ENCODE measurements around the gene TREX2. TPM values are rescaled to one million over a fixed set of nuclear protein-coding genes. Genes with fewer than 3 reads are reported as not detected.

TREX2 gene
- total and polyA plus RNA-seq, 10 of the 15 experiments (the other 5 are each of a cell fraction or from before 2014, with no cell fraction given), result 0.09 to 0.97 (median 0.60) TPM; not detected in 3

DNA sequence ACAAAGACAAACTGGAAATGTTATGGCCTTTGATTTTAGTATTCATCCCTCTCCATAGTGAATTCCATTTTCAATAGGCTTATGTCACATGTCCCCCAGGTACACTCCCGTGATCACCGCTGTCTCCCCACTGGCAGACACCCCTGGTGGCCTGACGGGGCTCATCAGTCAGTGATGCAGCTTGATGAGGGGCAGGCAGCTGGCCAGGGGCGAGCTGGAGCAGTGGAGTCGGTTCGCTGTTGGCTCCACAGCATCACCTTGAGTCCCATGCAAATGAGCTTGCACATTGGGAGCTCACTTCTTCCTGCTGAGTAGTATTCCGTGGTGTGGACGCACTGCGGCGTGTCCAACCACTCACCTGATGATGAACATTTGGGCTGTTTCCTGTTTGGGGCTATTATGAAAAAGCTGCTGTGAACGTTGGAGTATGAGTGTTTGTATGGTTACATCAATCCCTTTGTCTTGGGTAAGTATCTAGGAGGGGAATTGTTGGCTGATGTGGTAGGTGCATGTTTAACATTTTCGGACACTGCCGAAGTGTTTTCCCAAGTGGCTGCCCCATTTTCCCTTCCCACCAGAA lies 5.2 kb downstream of the TREX2 start:
- H4K20me1 ChIP-seq (ENCODE audit: control insufficient read depth, insufficient read depth), result no peaks in the 10 kb centered on the region
- intact Hi-C loops (cut with micrococcal nuclease; ENCODE audit: unreplicated experiment), result no loop called here
- FAIRE-seq (no peak), ATAC-seq (no peak), DNase-seq (ENCODE audit: low read depth, low spot score) (no peak)
- in situ Hi-C loops (cut with MboI), result no loop called here
- no peaks in the 10 kb centered on the region; the same call in 2 of the 3 replicates for H3K9me3 ChIP-seq (replicated peaks; ENCODE audit: control insufficient read depth, insufficient read depth, low read length)
- no peaks in the 10 kb centered on the region for H3K79me2 ChIP-seq (ENCODE audit: control insufficient read depth, insufficient read depth, low read length)
- no TSS peak for BruUV-seq (replicated peaks)
- H3K36me3 ChIP-seq (ENCODE audit: control insufficient read depth in 2 of 2, insufficient read depth in 2 of 2, low read length in 1 of 2), result no peaks in the 10 kb centered on the region
- RAD21 ChIA-PET (ENCODE audit: unreplicated experiment), result no interaction called here
- no peak overlapping the region for H3K4me2 ChIP-seq (ENCODE audit: control insufficient read depth, insufficient read depth)
- H3K9ac ChIP-seq (ENCODE audit: control insufficient read depth, insufficient read depth, low read length), result no peak overlapping the region
- SMC1A ChIA-PET (ENCODE audit: uncharacterized antibody, unreplicated experiment), result no interaction called here
- no peak overlapping the region for H3K27ac ChIP-seq (ENCODE audit: control insufficient read depth, insufficient read depth)
- POLR2A ChIA-PET, result no interaction called here
- H2AFZ ChIP-seq (ENCODE audit: control insufficient read depth, low read depth, low read length), result no peak overlapping the region
- H3K4me3 ChIP-seq, result no peak overlapping the region
- WGBS (ENCODE audit: insufficient coverage, insufficient replicate concordance, low lambda C conversion rate, missing lambda C conversion rate), result 40% methylated on average over 13 of the region's 13 CpGs
- no peaks in the 10 kb centered on the region for H3K27me3 ChIP-seq (replicated peaks in 1 of 2; ENCODE audit: control insufficient read depth in 2 of 2, insufficient read depth in 2 of 2, low read length in 1 of 2)
- no peaks in the 10 kb centered on the region for H3K4me1 ChIP-seq (ENCODE audit: control insufficient read depth, insufficient read depth, low read length)
- CTCF ChIA-PET, result no interaction called here
- TF ChIP-seq HDAC6 (IDR thresholded peaks at IDR 0.05; ENCODE audit: unreplicated experiment) (no peak), BHLHE40 (IDR thresholded peaks at IDR 0.05; ENCODE audit: borderline replicate concordance in 1 of 2, low read depth in 2 of 2, low read length in 1 of 2) (no peak), NFIC (IDR thresholded peaks at IDR 0.05; ENCODE audit: low read depth, low read length) (no peak), SMAD5 (IDR thresholded peaks at IDR 0.05; ENCODE audit: low read depth) (no peak), RAD51 (IDR thresholded peaks at IDR 0.05) (no peak), GATAD2B (conservative IDR thresholded peaks at IDR 0.05; ENCODE audit: low read depth) (no peak), CEBPB (IDR thresholded peaks at IDR 0.05; ENCODE audit: borderline replicate concordance in 1 of 2, low read depth in 2 of 2, low read length in 2 of 2) (no peak), TCF3 (IDR thresholded peaks at IDR 0.05; ENCODE audit: borderline replicate concordance, insufficient read depth, low read depth, low read length) (no peak), EP300 (IDR thresholded peaks at IDR 0.05; ENCODE audit: borderline replicate concordance in 1 of 2, control insufficient read depth in 1 of 2, low read depth in 2 of 2, low read length in 2 of 2) (no peak), PAX5 (IDR thresholded peaks at IDR 0.05; ENCODE audit: borderline replicate concordance, low read depth, low read length) (no peak), SPI1 (IDR thresholded peaks at IDR 0.05; ENCODE audit: borderline replicate concordance, insufficient read depth, low read depth, low read length) (no peak), MXI1 (IDR thresholded peaks at IDR 0.05; ENCODE audit: low read depth, low read length) (no peak)
- TF ChIP-seq, protein P1, sequence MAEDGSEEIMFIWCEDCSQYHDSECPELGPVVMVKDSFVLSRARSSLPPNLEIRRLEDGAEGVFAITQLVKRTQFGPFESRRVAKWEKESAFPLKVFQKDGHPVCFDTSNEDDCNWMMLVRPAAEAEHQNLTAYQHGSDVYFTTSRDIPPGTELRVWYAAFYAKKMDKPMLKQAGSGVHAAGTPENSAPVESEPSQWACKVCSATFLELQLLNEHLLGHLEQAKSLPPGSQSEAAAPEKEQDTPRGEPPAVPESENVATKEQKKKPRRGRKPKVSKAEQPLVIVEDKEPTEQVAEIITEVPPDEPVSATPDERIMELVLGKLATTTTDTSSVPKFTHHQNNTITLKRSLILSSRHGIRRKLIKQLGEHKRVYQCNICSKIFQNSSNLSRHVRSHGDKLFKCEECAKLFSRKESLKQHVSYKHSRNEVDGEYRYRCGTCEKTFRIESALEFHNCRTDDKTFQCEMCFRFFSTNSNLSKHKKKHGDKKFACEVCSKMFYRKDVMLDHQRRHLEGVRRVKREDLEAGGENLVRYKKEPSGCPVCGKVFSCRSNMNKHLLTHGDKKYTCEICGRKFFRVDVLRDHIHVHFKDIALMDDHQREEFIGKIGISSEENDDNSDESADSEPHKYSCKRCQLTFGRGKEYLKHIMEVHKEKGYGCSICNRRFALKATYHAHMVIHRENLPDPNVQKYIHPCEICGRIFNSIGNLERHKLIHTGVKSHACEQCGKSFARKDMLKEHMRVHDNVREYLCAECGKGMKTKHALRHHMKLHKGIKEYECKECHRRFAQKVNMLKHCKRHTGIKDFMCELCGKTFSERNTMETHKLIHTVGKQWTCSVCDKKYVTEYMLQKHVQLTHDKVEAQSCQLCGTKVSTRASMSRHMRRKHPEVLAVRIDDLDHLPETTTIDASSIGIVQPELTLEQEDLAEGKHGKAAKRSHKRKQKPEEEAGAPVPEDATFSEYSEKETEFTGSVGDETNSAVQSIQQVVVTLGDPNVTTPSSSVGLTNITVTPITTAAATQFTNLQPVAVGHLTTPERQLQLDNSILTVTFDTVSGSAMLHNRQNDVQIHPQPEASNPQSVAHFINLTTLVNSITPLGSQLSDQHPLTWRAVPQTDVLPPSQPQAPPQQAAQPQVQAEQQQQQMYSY (CRISPR knock-in tag; IDR thresholded peaks at IDR 0.05), result no peak
- TF ChIP-seq, protein P2, sequence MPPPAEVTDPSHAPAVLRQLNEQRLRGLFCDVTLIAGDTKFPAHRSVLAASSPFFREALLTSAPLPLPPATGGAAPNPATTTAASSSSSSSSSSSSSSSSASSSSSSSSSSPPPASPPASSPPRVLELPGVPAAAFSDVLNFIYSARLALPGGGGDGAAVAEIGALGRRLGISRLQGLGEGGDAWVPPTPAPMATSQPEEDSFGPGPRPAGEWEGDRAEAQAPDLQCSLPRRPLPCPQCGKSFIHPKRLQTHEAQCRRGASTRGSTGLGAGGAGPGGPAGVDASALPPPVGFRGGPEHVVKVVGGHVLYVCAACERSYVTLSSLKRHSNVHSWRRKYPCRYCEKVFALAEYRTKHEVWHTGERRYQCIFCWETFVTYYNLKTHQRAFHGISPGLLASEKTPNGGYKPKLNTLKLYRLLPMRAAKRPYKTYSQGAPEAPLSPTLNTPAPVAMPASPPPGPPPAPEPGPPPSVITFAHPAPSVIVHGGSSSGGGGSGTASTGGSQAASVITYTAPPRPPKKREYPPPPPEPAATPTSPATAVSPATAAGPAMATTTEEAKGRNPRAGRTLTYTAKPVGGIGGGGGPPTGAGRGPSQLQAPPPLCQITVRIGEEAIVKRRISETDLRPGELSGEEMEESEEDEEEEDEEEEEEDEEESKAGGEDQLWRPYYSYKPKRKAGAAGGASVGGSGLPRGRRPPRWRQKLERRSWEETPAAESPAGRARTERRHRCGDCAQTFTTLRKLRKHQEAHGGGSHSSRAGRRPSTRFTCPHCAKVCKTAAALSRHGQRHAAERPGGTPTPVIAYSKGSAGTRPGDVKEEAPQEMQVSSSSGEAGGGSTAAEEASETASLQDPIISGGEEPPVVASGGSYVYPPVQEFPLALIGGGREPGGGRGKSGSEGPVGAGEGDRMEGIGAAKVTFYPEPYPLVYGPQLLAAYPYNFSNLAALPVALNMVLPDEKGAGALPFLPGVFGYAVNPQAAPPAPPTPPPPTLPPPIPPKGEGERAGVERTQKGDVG (CRISPR knock-in tag; IDR thresholded peaks at IDR 0.05), result no peak
